Left lung (tissue), 10 donors: ENCODE data around the gene ZC3H7A. TPM values are rescaled to one million over a fixed set of nuclear protein-coding genes. Genes with fewer than 3 reads are reported as not detected.

ENCODE experiments used
- ATAC-seq: fragments of 200-7000 bp; cut with Tn5 transposase; one replicate; pipeline ENCODE4 v1.9.1; 2020; ENCODE audit warnings: moderate library complexity
- DNase-seq, 4 donors: peaks; one replicate each; pipeline ENCODE4 v3.0.0-alpha.2; 2013 to 2020
- H3K27ac ChIP-seq, 2 donors: fragments of 200-600 bp; sonication (generic) in 1 of 2; one replicate each; pipeline versions ENCODE4 v1.5.0 to v1.8.0; 2020 to 2021
- H3K27me3 ChIP-seq, 2 donors: fragments of 200-600 bp; sonication (generic) in 1 of 2; one replicate each; pipeline versions ENCODE4 v1.5.0 to v1.8.0; 2020 to 2021
- H3K36me3 ChIP-seq, 2 donors: fragments of 200-600 bp; sonication (generic) in 1 of 2; one replicate each; pipeline versions ENCODE4 v1.5.0 to v1.8.0; 2020 to 2021
- H3K4me1 ChIP-seq, 2 donors: fragments of 200-600 bp; one replicate each; pipeline ENCODE4 v1.8.0; 2021
- H3K4me3 ChIP-seq, 2 donors: fragments of 200-600 bp; sonication (generic) in 1 of 2; one replicate each; pipeline versions ENCODE4 v1.5.0 to v1.8.0; 2020 to 2021; ENCODE audit warnings: mild to moderate bottlenecking in 1 of 2
- H3K9me3 ChIP-seq, 2 donors: fragments of 200-600 bp; sonication (generic) in 1 of 2; one replicate each; pipeline versions ENCODE4 v1.5.0 to v1.8.0; 2020 to 2021
- intact Hi-C, 2 donors: fragments of 100-400 bp; cut with DNase I; formaldehyde crosslinking; loops; one replicate each; pipeline versions ENCODE4 v1.11.2 to v1.14.2; 2022
- polyA plus RNA-seq, 6 donors: library from polyadenylated mRNA; unstranded; fragments of 120-200 nt; gene quantifications; one replicate each; pipeline ENCODE4 v1.2.1, GENCODE V29; 2013; ENCODE audit not compliant: insufficient read length in 6 of 6
- total RNA-seq, 2 donors: library from RNA; stranded (reverse); fragmentation: NEBNext Ultra II Directional; extraction: Animal tissue kit (Norgen Biotek cat#: 25700); gene quantifications; one replicate each; pipeline ENCODE4 v1.2.1, GENCODE V29; 2021
- TF ChIP-seq, protein P1 (sequence below), 2 donors: fragments of 200-600 bp; sonication (generic) in 1 of 2; IDR thresholded peaks; one replicate each; pipeline versions ENCODE4 v1.5.0 to v1.8.0; 2021; ENCODE audit warnings: antibody characterized with exemption in 2 of 2
- donor health status: DM: no; HTN: yes; CAD: no.
- donor health status: DM: no; HTN: no; CAD: no.

The ZC3H7A gene
- total and polyA plus RNA-seq, 8 donors = 48.3 to 139 (median 106) TPM

DNA sequence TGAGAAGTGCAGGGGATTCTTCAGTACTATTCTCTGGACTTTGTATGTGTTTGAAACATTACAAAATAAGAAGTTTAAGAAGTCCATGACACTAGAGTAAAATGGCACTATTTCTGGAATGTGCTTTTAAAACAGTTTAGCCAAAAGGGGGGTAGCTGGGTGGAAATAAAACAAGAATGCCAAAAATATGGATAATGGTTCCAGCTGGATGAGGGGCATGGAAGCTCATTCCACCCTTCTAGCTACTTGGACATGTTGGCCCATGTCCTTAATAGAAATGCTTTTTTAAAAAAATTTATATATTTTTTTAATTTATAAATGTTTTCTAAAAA, 13.1 kb downstream of the ZC3H7A start:
- Histone ChIP-seq H3K27me3 (no peaks in the 10 kb centered on the region), H3K9me3 (no peaks in the 10 kb centered on the region), H3K36me3 (peaks cover 0 to 23% of the 10 kb centered on the region in 2 donors), H3K27ac (peak overlapping the region; percentile 82 to 88), H3K4me1 (peaks cover 37 to 67% of the 10 kb centered on the region in 2 donors), H3K4me3 (no peak overlapping the region)
- TF ChIP-seq, protein P1, sequence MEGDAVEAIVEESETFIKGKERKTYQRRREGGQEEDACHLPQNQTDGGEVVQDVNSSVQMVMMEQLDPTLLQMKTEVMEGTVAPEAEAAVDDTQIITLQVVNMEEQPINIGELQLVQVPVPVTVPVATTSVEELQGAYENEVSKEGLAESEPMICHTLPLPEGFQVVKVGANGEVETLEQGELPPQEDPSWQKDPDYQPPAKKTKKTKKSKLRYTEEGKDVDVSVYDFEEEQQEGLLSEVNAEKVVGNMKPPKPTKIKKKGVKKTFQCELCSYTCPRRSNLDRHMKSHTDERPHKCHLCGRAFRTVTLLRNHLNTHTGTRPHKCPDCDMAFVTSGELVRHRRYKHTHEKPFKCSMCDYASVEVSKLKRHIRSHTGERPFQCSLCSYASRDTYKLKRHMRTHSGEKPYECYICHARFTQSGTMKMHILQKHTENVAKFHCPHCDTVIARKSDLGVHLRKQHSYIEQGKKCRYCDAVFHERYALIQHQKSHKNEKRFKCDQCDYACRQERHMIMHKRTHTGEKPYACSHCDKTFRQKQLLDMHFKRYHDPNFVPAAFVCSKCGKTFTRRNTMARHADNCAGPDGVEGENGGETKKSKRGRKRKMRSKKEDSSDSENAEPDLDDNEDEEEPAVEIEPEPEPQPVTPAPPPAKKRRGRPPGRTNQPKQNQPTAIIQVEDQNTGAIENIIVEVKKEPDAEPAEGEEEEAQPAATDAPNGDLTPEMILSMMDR (IDR thresholded peaks at IDR 0.05) = no peak
- DNase-seq (peak in 1 of 4 donors; percentile 35), ATAC-seq (no peak)
- intact Hi-C loops = no loop called here

DNA sequence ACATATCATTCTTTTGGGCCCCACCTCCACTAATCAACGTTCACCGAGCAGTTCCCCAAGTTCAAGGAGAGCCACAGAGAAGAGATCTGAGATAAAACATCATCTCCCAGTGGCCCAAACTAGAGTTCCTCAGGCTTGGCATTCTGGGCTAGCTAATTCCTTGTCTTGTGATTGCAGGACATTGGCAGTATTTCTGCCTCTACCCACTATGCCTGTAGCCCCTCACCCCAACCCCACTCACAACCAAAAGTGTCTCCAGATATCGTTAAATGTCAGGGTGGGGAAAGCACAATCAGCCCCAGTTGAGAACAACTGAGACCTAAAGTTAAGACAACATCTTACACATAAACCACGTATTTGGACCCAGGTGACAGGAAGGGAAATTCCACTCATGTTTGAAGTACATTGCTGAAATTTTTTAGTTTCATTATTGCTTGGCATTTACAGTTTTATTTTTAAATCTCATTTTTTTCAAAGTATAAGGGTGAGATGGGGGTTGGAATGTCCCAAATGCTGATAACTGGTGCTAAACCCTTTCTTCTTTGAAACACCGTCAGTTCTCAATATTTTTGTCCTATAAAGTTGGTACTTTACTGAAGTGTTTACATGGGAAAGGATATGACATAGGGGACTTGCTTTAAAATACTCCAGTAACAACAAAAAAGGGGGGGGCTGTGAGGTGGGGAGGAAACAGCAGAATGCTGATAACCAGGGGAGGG, 13.6 kb downstream of the ZC3H7A start:
- intact Hi-C loops = no loop called here
- Histone ChIP-seq H3K4me1 (peaks cover 37 to 61% of the 10 kb centered on the region in 2 donors), H3K36me3 (peaks cover 0 to 28% of the 10 kb centered on the region in 2 donors), H3K27ac (peak overlapping the region; percentile 82 to 88), H3K4me3 (no peak overlapping the region), H3K27me3 (no peaks in the 10 kb centered on the region), H3K9me3 (no peaks in the 10 kb centered on the region)
- peak in 1 of 4 donors; percentile 44 for DNase-seq
- TF ChIP-seq, protein P1 (IDR thresholded peaks at IDR 0.05) = no peak
- peak; percentile 76 for ATAC-seq

DNA sequence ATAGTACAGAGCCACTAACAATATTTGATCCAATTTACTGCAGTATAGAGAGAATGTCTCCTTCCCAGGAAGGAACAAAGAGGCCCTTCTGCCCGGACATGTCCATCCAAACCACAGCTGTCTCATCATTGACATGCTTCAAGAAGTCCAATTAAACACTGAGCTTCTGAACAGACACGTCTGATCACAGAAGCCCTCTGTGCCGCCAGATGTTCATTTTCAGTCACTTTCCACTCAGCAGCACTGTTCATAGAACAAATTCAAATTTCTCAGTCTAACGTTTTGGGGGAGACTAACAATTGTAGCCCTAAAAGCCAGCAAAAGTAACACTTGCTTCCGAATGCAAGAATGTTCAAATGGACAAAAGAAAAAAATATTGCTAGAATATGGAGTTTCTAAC, 15.3 kb downstream of the ZC3H7A start:
- Histone ChIP-seq H3K4me1 (peaks cover 37 to 50% of the 10 kb centered on the region in 2 donors), H3K27ac (peak overlapping the region; percentile 82 to 88)
- ATAC-seq = no peak

DNA sequence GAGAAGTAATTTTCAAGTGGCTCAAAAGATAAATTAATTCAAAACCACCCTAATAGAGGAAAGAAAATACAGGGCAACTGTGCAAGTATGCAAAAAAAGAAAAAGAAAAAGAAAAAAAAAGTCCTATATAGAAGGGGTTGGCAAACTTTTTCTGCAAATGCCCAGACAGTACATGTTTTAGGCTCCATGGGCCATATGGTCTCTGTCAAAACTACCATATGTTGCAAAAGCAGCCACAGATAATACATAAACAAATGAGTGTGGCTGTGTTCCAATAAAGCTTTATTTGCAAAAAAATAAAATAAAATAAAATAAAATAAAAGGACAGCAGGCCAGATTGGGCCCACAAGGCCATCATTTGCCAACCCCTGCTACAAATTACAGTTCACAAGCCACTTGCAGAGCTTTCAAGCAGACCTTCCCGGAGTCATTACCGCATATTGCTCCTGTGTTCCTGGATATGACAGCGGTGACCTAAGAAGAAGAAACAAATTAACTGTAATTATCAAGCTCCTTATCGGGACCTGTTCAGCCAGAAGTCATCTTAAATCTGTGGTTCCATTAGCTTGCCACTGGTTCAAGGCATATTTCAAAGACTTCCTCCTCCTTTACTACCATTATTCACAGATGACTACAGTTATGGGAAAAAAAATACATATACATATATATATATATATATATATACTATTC, 15.9 kb downstream of the ZC3H7A start:
- intact Hi-C loops = no loop called here
- Histone ChIP-seq H3K9me3 (no peaks in the 10 kb centered on the region), H3K27ac (peak overlapping the region; percentile 82 to 88), H3K4me3 (no peak overlapping the region), H3K36me3 (peaks cover 0 to 52% of the 10 kb centered on the region in 2 donors), H3K27me3 (no peaks in the 10 kb centered on the region), H3K4me1 (peaks cover 37 to 50% of the 10 kb centered on the region in 2 donors)
- peak in 1 of 4 donors; percentile 72 for DNase-seq
- TF ChIP-seq, protein P1 (IDR thresholded peaks at IDR 0.05) = no peak
- no peak for ATAC-seq

More for the DNA sequence above, 15.3 kb downstream of the ZC3H7A start:
- Histone ChIP-seq H3K4me3 (no peak overlapping the region), H3K27me3 (no peaks in the 10 kb centered on the region), H3K36me3 (peaks cover 0 to 45% of the 10 kb centered on the region in 2 donors), H3K9me3 (no peaks in the 10 kb centered on the region)
- DNase-seq = no peak
- intact Hi-C loops = no loop called here
- TF ChIP-seq, protein P1 (IDR thresholded peaks at IDR 0.05) = no peak

DNA sequence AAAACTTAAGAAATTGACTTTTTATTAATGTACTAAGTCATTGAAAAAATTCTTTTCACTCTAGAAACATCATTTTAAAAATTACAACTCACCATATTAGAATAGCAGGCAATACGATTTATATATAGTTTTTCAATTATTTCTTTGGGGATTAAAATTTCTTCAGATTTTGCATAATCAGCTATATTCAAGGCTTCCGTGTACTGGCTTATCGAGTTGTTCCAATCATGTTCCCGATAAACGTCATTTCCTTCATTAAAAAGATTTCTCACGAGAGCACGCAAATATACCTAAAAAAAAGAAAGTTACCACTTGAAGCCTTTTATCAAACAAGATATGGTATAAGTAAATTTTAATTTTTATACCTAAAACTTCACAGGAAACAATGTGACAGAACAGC, 18.0 kb downstream of the ZC3H7A start:
- intact Hi-C loops = loop anchor here in 1 of 2 donors (10.0 kb wide), 1 partner anchor 66 kb away; no protein-coding TSS in a partner anchor
- Histone ChIP-seq H3K27me3 (no peaks in the 10 kb centered on the region), H3K36me3 (peaks cover 0 to 72% of the 10 kb centered on the region in 2 donors), H3K27ac (no peak overlapping the region), H3K4me1 (peaks cover 31 to 35% of the 10 kb centered on the region in 2 donors), H3K9me3 (no peaks in the 10 kb centered on the region), H3K4me3 (no peak overlapping the region)
- ATAC-seq (no peak), DNase-seq (no peak)
- TF ChIP-seq, protein P1 (IDR thresholded peaks at IDR 0.05) = no peak
